Mesenchymal stem cell (in vitro differentiated cells and primary cell): ENCODE results near the gene PEX10.

Source experiments
- DNase-seq: peaks from one replicate; pipeline ENCODE4 v3.0.0-alpha.2; 2013
- H2AFZ ChIP-seq: one replicate; pipeline ENCODE4 v1.6.1; 2013; ENCODE audit warnings: low read depth, mild to moderate bottlenecking, control low read depth, inconsistent platforms, low read length, moderate library complexity
- H2AK5ac ChIP-seq: 2 replicates; pipeline ENCODE4 v1.6.1; 2013; ENCODE audit warnings: low read length, moderate library complexity, mild to moderate bottlenecking, inconsistent platforms; ENCODE audit not compliant: severe bottlenecking
- H2BK120ac ChIP-seq: one replicate; pipeline ENCODE4 v1.6.1; 2013; ENCODE audit warnings: low read depth, mild to moderate bottlenecking, inconsistent platforms, low read length, moderate library complexity
- H2BK12ac ChIP-seq, 2 experiments: one replicate each; pipeline ENCODE4 v1.6.1; 2013; ENCODE audit warnings: inconsistent platforms in 2 of 2, low read length in 2 of 2, mild to moderate bottlenecking in 2 of 2, moderate library complexity in 2 of 2, control low read depth in 1 of 2
- H2BK15ac ChIP-seq: one replicate; pipeline ENCODE4 v1.6.1; 2013; ENCODE audit warnings: mild to moderate bottlenecking, low read depth, inconsistent platforms; ENCODE audit not compliant: poor library complexity, severe bottlenecking
- H2BK5ac ChIP-seq: 2 replicates; pipeline ENCODE4 v1.6.1; 2013; ENCODE audit warnings: low read depth, mild to moderate bottlenecking, low read length, control low read depth, inconsistent platforms; ENCODE audit not compliant: poor library complexity, severe bottlenecking
- H3K14ac ChIP-seq, 2 experiments: one replicate each; pipeline ENCODE4 v1.6.1; 2013; ENCODE audit warnings: inconsistent platforms in 2 of 2, low read length in 2 of 2, control low read depth in 1 of 2, mild to moderate bottlenecking in 1 of 2, moderate library complexity in 1 of 2
- H3K18ac ChIP-seq, 2 experiments: one replicate each; pipeline ENCODE4 v1.6.1; 2013; ENCODE audit warnings: inconsistent platforms in 2 of 2, low read length in 2 of 2, control low read depth in 1 of 2, low read depth in 1 of 2, mild to moderate bottlenecking in 1 of 2
- H3K23ac ChIP-seq, 2 experiments: one replicate each; pipeline ENCODE4 v1.6.1; 2013; ENCODE audit warnings: inconsistent platforms in 2 of 2, low read length in 2 of 2, mild to moderate bottlenecking in 2 of 2, moderate library complexity in 2 of 2, control low read depth in 1 of 2
- H3K27ac ChIP-seq: 2 replicates; pipeline ENCODE4 v1.5.1; 2013; ENCODE audit warnings: mild to moderate bottlenecking, moderate library complexity, low read length, control low read depth, inconsistent platforms; ENCODE audit not compliant: poor library complexity, severe bottlenecking
- H3K27me3 ChIP-seq, 2 experiments: 2 replicates each; pipeline versions ENCODE4 v1.6.1 to v1.7.0; 2013; ENCODE audit warnings: low read length in 2 of 2, mild to moderate bottlenecking in 2 of 2, moderate library complexity in 2 of 2, control low read depth in 1 of 2, inconsistent platforms in 1 of 2; ENCODE audit not compliant: control insufficient read depth in 1 of 2, insufficient read depth in 1 of 2
- H3K36me3 ChIP-seq, 2 experiments: 2 replicates each; pipeline versions ENCODE4 v1.6.1 to v1.7.0; 2013; ENCODE audit warnings: low read length in 2 of 2, control low read depth in 1 of 2, inconsistent platforms in 1 of 2, low read depth in 1 of 2, mild to moderate bottlenecking in 1 of 2; ENCODE audit not compliant: insufficient read depth in 2 of 2, control insufficient read depth in 1 of 2
- H3K4ac ChIP-seq, 2 experiments: one replicate each; pipeline ENCODE4 v1.6.1; 2013; ENCODE audit warnings: inconsistent platforms in 2 of 2, low read length in 2 of 2, mild to moderate bottlenecking in 2 of 2, moderate library complexity in 2 of 2, control low read depth in 1 of 2, low read depth in 1 of 2
- H3K4me1 ChIP-seq: 2 replicates; pipeline ENCODE4 v1.6.1; 2013; ENCODE audit warnings: low read depth, low read length, control low read depth; ENCODE audit not compliant: control insufficient read depth, insufficient read depth
- H3K4me2 ChIP-seq: 2 replicates; pipeline ENCODE4 v1.6.1; 2013; ENCODE audit warnings: low read length, mild to moderate bottlenecking, inconsistent platforms; ENCODE audit not compliant: poor library complexity, severe bottlenecking
- H3K4me3 ChIP-seq, 2 experiments: 2 replicates each; pipeline versions ENCODE4 v1.5.1 to v1.7.0; 2013; ENCODE audit warnings: low read length in 2 of 2, mild to moderate bottlenecking in 2 of 2, control low read depth in 1 of 2, low read depth in 1 of 2; ENCODE audit not compliant: insufficient read depth in 1 of 2
- H3K79me1 ChIP-seq: replicated peaks from 2 replicates; pipeline ENCODE4 v1.6.1; 2013; ENCODE audit warnings: mild to moderate bottlenecking, control low read depth, low read length, inconsistent platforms; ENCODE audit not compliant: poor library complexity, severe bottlenecking
- H3K9ac ChIP-seq: 2 replicates; pipeline ENCODE4 v1.7.0; 2013; ENCODE audit warnings: mild to moderate bottlenecking, low read length, moderate library complexity
- H3K9me3 ChIP-seq: 2 replicates; pipeline ENCODE4 v1.7.0; 2013; ENCODE audit warnings: mild to moderate bottlenecking, low read length; ENCODE audit not compliant: control insufficient read depth
- H4K8ac ChIP-seq: one replicate; pipeline ENCODE4 v1.6.1; 2013; ENCODE audit warnings: inconsistent platforms, mild to moderate bottlenecking, low read length, moderate library complexity
- H4K91ac ChIP-seq: one replicate; pipeline ENCODE4 v1.6.1; 2013; ENCODE audit warnings: mild to moderate bottlenecking, low read length, inconsistent platforms
- WGBS: methylation state at CpG from one replicate; pipeline ENCODE4 v1.1.7; 2013; ENCODE audit warnings: mixed read lengths; 5-methylcytosine and 5-hydroxymethylcytosine counted together

Gene PEX10

GRCh38 chr1:2419416-2419815, 7.1 kb upstream of the PEX10 start:
- H3K4me1 ChIP-seq, result peaks cover 15% of the 10 kb centered on the region
- no peak overlapping the region for H4K8ac ChIP-seq
- H3K4ac ChIP-seq, result no peak overlapping the region
- peaks cover 4% of the 10 kb centered on the region for H3K9me3 ChIP-seq
- no peak overlapping the region for H2AFZ ChIP-seq
- no peak overlapping the region for H2AK5ac ChIP-seq
- H2BK5ac ChIP-seq, result no peak overlapping the region
- H3K9ac ChIP-seq, result no peak overlapping the region
- H3K18ac ChIP-seq, result no peak overlapping the region
- no peak overlapping the region for H2BK120ac ChIP-seq
- H3K4me3 ChIP-seq, result no peak overlapping the region
- WGBS, result 77% methylated on average over 13 of the region's 16 CpGs
- no peak overlapping the region for H2BK12ac ChIP-seq
- no peak for DNase-seq
- H3K36me3 ChIP-seq, result peaks cover 0 to 4% of the 10 kb centered on the region in 2 experiments
- peaks cover 16 to 72% of the 10 kb centered on the region in 2 experiments for H3K27me3 ChIP-seq
- H3K79me1 ChIP-seq, result no peaks in the 10 kb centered on the region
- H3K4me2 ChIP-seq, result no peak overlapping the region
- no peak overlapping the region for H2BK15ac ChIP-seq
- no peak overlapping the region for H3K23ac ChIP-seq
- no peak overlapping the region for H3K14ac ChIP-seq
- H3K27ac ChIP-seq, result no peak overlapping the region
- no peak overlapping the region for H4K91ac ChIP-seq

GRCh38 chr1:2418791-2419320, 6.5 kb upstream of the PEX10 start:
- Histone ChIP-seq H3K27ac (no peak overlapping the region), H2BK15ac (no peak overlapping the region), H3K27me3 (peaks cover 16 to 69% of the 10 kb centered on the region in 2 experiments), H4K8ac (no peak overlapping the region), H3K4ac (no peak overlapping the region), H2AFZ (no peak overlapping the region), H3K9ac (no peak overlapping the region), H3K4me3 (peak overlapping the region in 1 of 2 experiments; percentile 8), H3K4me2 (no peak overlapping the region), H4K91ac (no peak overlapping the region), H3K4me1 (peaks cover 20% of the 10 kb centered on the region), H3K18ac (no peak overlapping the region), H3K36me3 (peaks cover 0 to 4% of the 10 kb centered on the region in 2 experiments), H2AK5ac (no peak overlapping the region), H3K79me1 (no peaks in the 10 kb centered on the region), H2BK5ac (no peak overlapping the region), H3K23ac (no peak overlapping the region), H3K9me3 (peaks cover 4% of the 10 kb centered on the region), H3K14ac (no peak overlapping the region), H2BK12ac (no peak overlapping the region), H2BK120ac (no peak overlapping the region)
- 79% methylated on average over 16 of the region's 16 CpGs for WGBS
- no peak for DNase-seq

- 89% methylated on average over 14 of the region's 14 CpGs for WGBS
These were observed 5.5 kb upstream of the PEX10 start for GRCh38 chr1:2417833-2418225.

GRCh38 chr1:2417083-2417832, 4.9 kb upstream of the PEX10 start:
- no peak for DNase-seq
- Histone ChIP-seq H3K36me3 (peaks cover 0 to 4% of the 10 kb centered on the region in 2 experiments), H3K4me1 (peaks cover 30% of the 10 kb centered on the region), H3K23ac (no peak overlapping the region), H3K14ac (no peak overlapping the region), H3K4me3 (no peak overlapping the region), H3K9me3 (no peaks in the 10 kb centered on the region), H3K79me1 (no peaks in the 10 kb centered on the region), H2AFZ (no peak overlapping the region), H2BK5ac (no peak overlapping the region), H2AK5ac (no peak overlapping the region), H2BK120ac (no peak overlapping the region), H4K91ac (no peak overlapping the region), H3K27me3 (peaks cover 16 to 60% of the 10 kb centered on the region in 2 experiments), H3K18ac (no peak overlapping the region), H3K4ac (no peak overlapping the region), H3K4me2 (no peak overlapping the region), H2BK15ac (no peak overlapping the region), H2BK12ac (no peak overlapping the region), H3K27ac (no peak overlapping the region), H3K9ac (no peak overlapping the region), H4K8ac (no peak overlapping the region)
- WGBS, result 88% methylated on average over 12 of the region's 13 CpGs

More at GRCh38 chr1:2417833-2418225, 5.5 kb upstream of the PEX10 start:
- DNase-seq, result no peak
- H2BK5ac ChIP-seq, result no peak overlapping the region
- no peak overlapping the region for H2BK12ac ChIP-seq
- H4K8ac ChIP-seq, result no peak overlapping the region
- H3K4me2 ChIP-seq, result no peak overlapping the region
- no peak overlapping the region for H3K27ac ChIP-seq
- H3K18ac ChIP-seq, result no peak overlapping the region
- no peak overlapping the region for H3K4me3 ChIP-seq
- H4K91ac ChIP-seq, result no peak overlapping the region
- no peaks in the 10 kb centered on the region for H3K79me1 ChIP-seq
- no peak overlapping the region for H2BK120ac ChIP-seq
- no peak overlapping the region for H2AFZ ChIP-seq
- no peak overlapping the region for H3K4ac ChIP-seq
- no peak overlapping the region for H2AK5ac ChIP-seq
- H3K9ac ChIP-seq, result no peak overlapping the region
- no peaks in the 10 kb centered on the region for H3K9me3 ChIP-seq
- H3K23ac ChIP-seq, result no peak overlapping the region
- no peak overlapping the region for H2BK15ac ChIP-seq
- H3K4me1 ChIP-seq, result peaks cover 30% of the 10 kb centered on the region
- no peak overlapping the region for H3K14ac ChIP-seq
- peaks cover 0 to 4% of the 10 kb centered on the region in 2 experiments for H3K36me3 ChIP-seq
- H3K27me3 ChIP-seq, result peaks cover 16 to 60% of the 10 kb centered on the region in 2 experiments
